D721Med (cell line): ENCODE measurements around the gene FANCC.

ENCODE experiments used
- DNase-seq: peaks from one replicate; pipeline ENCODE4 v3.0.0; 2011; ENCODE audit warnings: low spot score; ENCODE audit not compliant: insufficient read length
- FAIRE-seq: peaks from 2 replicates; lab custom pipeline; 2011; peaks lifted over from hg19 to GRCh38; lab: Jason Lieb, UNC
- CTCF ChIP-seq: IDR thresholded peaks from 2 replicates; pipeline ENCODE4 v1.5.1; 2012; ENCODE audit warnings: mild to moderate bottlenecking, control low read depth; ENCODE audit not compliant: insufficient read depth; ENCODE audit errors: missing control alignments

Gene FANCC

GRCh38 chr9:95140821-95141220, 176.7 kb downstream of the FANCC start:
- TF ChIP-seq CTCF = no peak
- DNase-seq = no peak
- no peak for FAIRE-seq

GRCh38 chr9:95139126-95139525, 178.4 kb downstream of the FANCC start:
- TF ChIP-seq CTCF = no peak
- FAIRE-seq (no peak), DNase-seq (no peak)

- no peak for DNase-seq
- FAIRE-seq = no peak
- TF ChIP-seq CTCF = no peak
Measured at GRCh38 chr9:95138474-95138873, 179.0 kb downstream of the FANCC start.

- no peak for TF ChIP-seq CTCF
- DNase-seq = no peak
- FAIRE-seq = no peak
Measured at GRCh38 chr9:95137587-95138145, 179.8 kb downstream of the FANCC start.

- no peak for TF ChIP-seq CTCF
- FAIRE-seq = no peak
Measured at GRCh38 chr9:95135756-95136155, 181.8 kb downstream of the FANCC start.

GRCh38 chr9:95134457-95134881, 183.0 kb downstream of the FANCC start:
- FAIRE-seq = no peak
- TF ChIP-seq CTCF = no peak
- no peak for DNase-seq

More at GRCh38 chr9:95135756-95136155, 181.8 kb downstream of the FANCC start:
- no peak for DNase-seq

GRCh38 chr9:95133325-95133705, 184.2 kb downstream of the FANCC start:
- FAIRE-seq (no peak), DNase-seq (no peak)
- TF ChIP-seq CTCF = no peak
